ENCODE results near the gene SASH1.

DNA sequence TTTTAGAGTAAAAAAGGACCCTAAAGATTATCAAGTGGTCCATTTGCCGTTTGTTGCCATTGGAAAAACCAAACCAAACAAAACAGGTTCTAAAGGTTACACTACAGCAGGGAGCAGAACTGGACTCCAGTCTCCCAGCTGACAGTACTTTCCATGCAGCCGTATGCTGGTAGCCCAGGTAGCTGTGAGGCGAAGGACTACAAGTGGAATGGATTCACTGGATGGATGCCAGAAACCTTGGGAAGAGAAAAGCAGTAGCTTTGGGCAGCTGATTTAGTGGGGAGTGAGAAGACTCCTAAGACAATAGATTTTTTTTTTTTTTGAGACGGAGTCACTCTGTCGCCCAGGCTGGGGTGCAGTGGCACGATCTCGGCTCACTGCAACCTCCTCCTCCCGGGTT lies 88.3 kb downstream of the SASH1 start:
- no peak for TF ChIP-seq EZH2 (IDR thresholded peaks at IDR 0.05; ENCODE audit: low read depth, low read length, severe bottlenecking)
- no peak for TF ChIP-seq ASH2L (IDR thresholded peaks at IDR 0.05; ENCODE audit: low read length)
- no peak for TF ChIP-seq TEAD4 (IDR thresholded peaks at IDR 0.05; ENCODE audit: low read depth, low read length)
- no peak for TF ChIP-seq CTCF (IDR thresholded peaks at IDR 0.05; ENCODE audit: control extremely low read depth in 1 of 3, insufficient read depth in 1 of 3, low read depth in 1 of 3, low read length in 3 of 3)
- no peak for TF ChIP-seq POLR2AphosphoS5 (IDR thresholded peaks at IDR 0.05; ENCODE audit: low read depth, low read length)

Data from H1 (cell line).